Fibroblast of skin of left biceps (primary cell): ENCODE measurements around the gene VWA5B2.
A peak's percentile ranks its signal among the peaks of the same experiment; 100 is the strongest.

ENCODE experiments used
- DNase-seq, 2 experiments: peaks; one replicate each; pipeline ENCODE4 v3.0.0-alpha.2; 2013; ENCODE audit warnings: low read depth in 2 of 2

VWA5B2 gene

GRCh38 chr3:184223946-184224345, 5.4 kb upstream of the VWA5B2 start:
- DNase-seq = no peak

DNA sequence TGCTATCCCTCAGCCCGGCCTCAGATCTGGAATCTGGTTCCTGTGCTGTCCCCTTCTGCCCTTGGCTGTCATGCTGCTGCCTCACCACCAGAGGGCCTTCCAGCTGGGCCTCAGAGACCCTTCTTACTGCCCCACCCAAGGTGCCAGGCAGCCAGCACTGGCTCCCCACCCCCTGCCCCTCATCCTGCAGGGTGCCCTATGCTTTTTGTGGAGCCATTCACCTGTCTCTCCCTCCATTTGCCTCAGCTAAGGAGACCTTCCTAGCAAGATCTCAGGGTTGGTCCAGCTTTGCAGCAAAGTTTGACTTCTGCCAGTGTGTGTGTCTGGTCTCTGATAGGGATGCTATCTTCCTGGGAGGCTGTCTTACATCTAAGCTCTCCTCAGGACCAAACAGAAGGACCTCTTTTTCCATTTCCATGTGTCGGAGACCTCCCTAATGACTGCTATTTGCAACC, 1.9 kb upstream of the VWA5B2 start:
- DNase-seq = no peak

DNA sequence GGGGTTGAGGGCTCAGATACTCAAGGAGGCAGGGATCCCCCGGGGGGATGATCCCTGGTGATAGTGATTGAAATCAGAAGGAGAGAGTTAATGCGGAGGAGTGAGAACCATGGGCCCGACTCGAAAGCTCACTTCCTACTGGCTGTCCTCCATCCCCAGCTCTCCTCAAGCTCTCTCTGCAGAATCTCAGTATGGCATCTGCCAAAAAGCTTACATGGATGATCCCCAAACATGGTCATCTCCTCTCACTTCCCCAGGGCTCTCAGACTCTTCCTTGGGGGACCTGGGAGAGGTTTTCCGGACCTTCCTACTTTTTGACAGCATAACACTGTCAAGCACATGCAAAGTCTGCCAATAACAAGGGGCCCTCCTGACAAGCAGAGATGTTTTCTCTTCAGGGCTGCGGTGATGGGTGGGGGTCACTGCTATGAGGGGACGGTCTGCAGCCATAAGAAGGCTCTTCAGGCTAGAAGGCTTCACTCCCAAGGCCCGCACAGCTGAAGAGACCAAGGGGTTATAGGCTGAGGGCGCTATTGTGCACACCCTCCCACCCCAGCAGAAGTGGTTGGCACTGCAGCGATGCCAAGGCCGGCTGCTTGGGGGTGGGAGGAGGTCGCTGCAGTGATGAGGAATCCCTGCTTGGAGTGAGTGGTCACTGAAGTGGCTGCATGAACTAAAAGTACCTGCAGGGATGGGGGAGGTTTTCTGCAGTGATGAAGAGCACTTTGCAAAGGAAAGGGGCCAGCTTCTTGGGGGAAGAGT, 828 bp upstream of the VWA5B2 start:
- DNase-seq = no peak

DNA sequence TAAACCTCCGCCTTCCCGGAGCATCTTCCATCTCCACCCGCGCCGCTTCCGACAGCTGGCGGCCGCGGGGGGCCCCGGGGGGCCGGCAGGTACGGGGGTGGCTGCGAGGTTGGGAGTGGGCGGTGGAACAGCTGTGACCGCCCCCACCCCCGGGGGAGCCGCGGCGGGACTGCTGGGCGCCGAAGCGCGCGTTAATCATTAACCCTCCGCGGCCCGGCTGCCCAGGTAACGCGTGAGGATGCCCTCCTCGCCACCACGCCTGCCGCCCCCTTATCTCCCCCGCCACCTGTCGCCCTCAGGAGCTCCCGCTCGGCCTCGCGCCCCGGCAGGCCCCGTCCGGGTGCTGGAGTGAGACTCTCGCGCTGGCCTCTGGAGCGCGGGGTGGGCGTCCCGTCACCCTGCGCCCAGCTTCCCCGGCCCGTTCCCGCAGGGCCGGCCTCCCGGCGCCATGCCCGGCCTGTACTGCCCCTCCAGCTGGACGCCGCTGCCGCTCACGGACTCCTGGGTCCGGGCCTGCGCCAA, 757 bp downstream of the VWA5B2 start:
- DNase-seq = no peak

GRCh38 chr3:184230603-184231528, 1.5 kb downstream of the VWA5B2 start:
- DNase-seq = no peak

- DNase-seq = no peak
Measured at GRCh38 chr3:184231671-184232070, 2.3 kb downstream of the VWA5B2 start.

DNA sequence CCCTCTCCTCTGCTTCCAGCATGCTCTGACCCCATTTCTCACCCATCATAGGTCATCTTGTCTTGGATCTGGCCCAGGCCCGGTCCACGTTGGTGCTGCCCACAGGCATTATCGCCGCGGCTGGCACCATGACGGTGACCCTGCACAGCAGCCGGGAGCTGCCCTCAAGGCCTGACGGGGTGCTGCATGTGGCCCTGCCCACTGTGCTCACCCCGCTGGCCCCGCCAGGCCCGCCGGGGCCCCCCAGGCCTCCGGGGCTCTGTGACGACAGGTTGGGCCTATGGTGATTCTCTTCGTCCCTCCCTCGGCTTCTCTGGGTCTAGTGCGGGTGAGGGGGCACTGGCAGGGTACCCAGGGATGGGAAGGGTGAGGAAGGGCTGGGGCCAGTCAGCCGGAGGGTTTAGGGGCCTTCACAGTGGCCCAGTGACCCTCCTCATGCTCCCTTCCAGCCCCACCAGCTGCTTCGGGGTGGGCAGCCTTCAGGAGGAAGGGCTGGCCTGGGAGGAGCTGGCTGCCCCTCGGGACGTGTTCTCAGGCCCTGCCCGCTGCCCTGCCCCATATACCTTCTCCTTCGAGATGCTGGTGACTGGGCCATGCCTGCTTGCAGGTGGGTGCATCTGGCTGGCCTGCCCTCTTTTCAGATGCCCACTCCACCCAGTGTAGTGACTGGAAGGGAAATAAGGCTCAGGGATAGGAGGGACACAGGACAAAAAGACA, 3.9 kb downstream of the VWA5B2 start:
- no peak for DNase-seq

DNA sequence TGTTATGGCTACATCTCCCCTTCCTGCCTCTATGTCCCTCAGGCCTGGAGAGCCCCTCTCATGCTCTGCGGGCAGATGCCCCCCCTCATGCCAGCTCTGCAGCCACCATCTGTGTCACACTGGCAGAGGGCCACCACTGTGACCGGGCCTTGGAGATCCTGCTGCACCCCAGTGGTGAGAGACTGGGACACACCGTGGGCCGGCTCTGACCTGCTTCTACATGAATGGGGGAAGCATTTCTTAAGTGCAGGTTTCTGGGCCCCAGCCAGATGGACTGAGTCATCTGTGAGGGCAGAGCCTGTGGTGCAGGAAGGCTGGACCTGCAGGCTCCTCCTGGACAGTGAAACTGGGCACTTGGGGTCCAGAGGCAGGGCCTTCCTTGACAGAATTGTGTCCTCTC, 4.8 kb downstream of the VWA5B2 start:
- peak in 1 of 2 experiments; percentile 10 for DNase-seq

GRCh38 chr3:184234671-184235380, 5.4 kb downstream of the VWA5B2 start:
- no peak for DNase-seq

- DNase-seq = no peak
Measured at GRCh38 chr3:184235381-184236032, 6.1 kb downstream of the VWA5B2 start.

- no peak for DNase-seq
Measured at GRCh38 chr3:184236033-184236410, 6.6 kb downstream of the VWA5B2 start.

DNA sequence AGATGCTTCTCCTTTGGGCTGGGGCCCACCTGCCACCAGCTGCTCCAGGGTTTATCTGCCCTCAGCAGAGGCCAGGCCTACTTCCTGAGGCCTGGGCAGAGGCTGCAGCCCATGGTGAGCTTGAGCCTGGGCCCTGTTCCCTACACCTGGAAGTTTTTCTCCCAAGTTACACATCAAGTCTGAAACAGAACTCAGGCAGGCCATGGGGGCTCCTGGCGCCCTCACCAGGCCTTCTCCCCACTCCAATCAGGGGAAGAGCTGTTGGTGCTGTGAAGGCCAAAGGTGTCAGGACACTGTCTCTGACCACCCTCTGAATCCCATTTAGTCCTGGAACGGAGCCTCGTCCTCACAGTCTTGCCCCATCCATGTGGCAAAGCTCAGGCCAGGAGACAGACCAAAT, 7.3 kb downstream of the VWA5B2 start:
- no peak for DNase-seq

- no peak for DNase-seq
Measured at GRCh38 chr3:184237211-184237610, 7.8 kb downstream of the VWA5B2 start.

- no peak for DNase-seq
Measured at GRCh38 chr3:184237807-184238206, 8.4 kb downstream of the VWA5B2 start.

GRCh38 chr3:184238246-184238818, 8.9 kb downstream of the VWA5B2 start:
- DNase-seq = no peak

DNA sequence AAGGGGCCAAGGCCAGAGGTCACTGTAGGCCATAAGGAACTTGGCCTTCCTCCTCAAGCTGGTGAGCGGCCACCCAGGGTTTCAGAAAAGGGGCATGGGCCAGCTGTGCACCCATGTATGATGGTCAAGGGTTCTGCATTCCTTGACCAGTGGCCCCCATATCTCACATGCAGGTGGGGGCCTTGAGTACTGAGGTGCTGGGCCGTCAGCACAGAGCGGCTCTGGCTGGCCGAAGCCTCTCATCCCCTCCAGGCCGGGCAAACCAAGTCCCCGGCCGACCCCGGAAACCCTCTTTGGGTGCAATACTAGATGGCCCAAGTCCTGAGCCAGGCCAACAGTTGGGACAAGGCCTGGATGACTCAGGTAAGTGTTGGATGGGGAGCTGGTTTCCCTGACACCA, 9.8 kb downstream of the VWA5B2 start:
- no peak for DNase-seq

- DNase-seq = no peak
Measured at GRCh38 chr3:184239708-184240107, 10.3 kb downstream of the VWA5B2 start.

DNA sequence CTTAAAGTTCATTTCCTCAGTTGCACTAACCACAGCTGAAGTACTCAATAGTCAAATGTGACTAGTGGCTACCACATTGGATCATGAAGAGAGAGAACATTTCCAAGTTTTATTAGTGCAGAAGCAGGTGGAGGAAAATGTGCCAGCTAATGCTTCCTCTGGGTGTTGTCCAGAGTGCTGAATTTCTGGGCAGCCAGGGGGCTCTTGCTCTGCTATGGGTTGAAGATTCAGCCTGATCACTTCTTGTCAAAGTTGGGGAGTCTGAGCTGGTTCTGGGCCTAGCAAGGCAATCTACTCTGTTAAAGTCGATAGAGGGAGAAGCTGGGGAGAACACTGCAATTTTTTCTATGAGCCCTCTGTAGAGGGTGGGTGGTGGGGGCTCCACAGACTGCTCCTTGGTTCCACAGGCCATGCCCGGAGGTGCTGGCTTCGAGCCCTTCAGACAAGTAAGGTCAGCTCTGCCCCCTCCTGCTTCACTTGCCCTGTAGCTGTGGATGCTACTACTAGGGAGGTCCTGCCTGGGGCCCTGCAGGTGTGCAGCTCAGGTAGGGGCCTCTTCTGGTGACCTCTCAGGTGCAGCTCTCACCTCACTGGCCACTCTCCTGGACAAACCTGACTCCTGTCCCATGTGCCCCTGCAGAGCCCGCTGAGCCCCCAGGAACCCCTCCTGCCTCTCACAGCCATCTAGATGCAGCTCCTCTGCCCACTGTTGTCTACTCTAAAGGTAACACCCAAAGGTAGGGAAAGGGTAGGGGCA, 11.2 kb downstream of the VWA5B2 start:
- no peak for DNase-seq

DNA sequence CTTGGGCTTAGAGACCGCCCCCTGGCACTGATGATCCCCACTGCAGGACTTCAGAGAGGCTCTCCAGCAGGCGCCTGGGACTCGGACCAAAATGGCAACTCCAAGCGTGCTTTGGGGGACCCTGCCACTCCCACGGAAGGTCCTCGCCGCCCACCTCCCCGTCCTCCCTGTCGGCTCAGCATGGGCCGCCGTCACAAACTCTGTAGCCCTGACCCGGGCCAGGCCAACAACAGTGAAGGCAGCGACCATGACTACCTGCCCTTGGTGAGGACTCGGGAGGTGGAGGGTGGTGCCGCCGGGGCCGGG, 11.7 kb downstream of the VWA5B2 start:
- DNase-seq = no peak
